Cardiac ventricle fibroblast (primary cell): Measurements from ENCODE around the gene ELK3. TPM values are rescaled to one million over a fixed set of nuclear protein-coding genes. Genes with fewer than 3 reads are reported as not detected.

Source experiments
- total RNA-seq: library from RNA; depleted of rRNA; stranded (reverse); fragments of >200 nt; gene quantifications from 2 replicates; pipeline ENCODE4 v1.2.3, GENCODE V29; 2015

The ELK3 gene
- total RNA-seq: 30.7 and 32.0 TPM in 2 replicates

GRCh38 chr12:96193725-96194575 is at the start of gene ELK3:
TSS of gene ELK3 (plus strand) at chr12:96194375.

Other genes starting within 250 kb of the ELK3 start
- gene HAL, start 198.0 kb upstream of the ELK3 start, total RNA-seq: 0.05 TPM in 1 of 2 replicates, not detected in the other
- gene LTA4H, start 158.8 kb upstream of the ELK3 start, total RNA-seq: 74.5 and 75.1 TPM in 2 replicates
- gene CDK17, start 206.1 kb downstream of the ELK3 start, total RNA-seq: 16.2 and 19.3 TPM in 2 replicates